ENCODE data around the gene SPEG.
"Not testable (repeated sequence)": the region's sequence is repeated elsewhere in the genome, so short reads cannot be mapped to it uniquely, and the experiment has no call there.

The SPEG gene

DNA sequence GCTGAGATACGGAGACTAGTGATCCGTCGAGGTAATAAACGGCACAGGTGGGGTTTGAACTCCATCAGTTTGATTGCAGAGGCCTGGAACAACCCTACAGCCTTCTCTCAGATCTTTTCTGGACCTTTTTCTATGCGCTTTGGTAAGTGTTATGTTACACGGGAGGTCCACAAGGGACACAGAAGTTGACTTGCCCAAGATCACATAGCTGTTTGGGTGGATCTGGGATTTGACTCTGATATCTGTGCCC lies 45.8 kb upstream of the SPEG start:
- TF ChIP-seq, protein P1, sequence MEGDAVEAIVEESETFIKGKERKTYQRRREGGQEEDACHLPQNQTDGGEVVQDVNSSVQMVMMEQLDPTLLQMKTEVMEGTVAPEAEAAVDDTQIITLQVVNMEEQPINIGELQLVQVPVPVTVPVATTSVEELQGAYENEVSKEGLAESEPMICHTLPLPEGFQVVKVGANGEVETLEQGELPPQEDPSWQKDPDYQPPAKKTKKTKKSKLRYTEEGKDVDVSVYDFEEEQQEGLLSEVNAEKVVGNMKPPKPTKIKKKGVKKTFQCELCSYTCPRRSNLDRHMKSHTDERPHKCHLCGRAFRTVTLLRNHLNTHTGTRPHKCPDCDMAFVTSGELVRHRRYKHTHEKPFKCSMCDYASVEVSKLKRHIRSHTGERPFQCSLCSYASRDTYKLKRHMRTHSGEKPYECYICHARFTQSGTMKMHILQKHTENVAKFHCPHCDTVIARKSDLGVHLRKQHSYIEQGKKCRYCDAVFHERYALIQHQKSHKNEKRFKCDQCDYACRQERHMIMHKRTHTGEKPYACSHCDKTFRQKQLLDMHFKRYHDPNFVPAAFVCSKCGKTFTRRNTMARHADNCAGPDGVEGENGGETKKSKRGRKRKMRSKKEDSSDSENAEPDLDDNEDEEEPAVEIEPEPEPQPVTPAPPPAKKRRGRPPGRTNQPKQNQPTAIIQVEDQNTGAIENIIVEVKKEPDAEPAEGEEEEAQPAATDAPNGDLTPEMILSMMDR (IDR thresholded peaks at IDR 0.05; ENCODE audit: insufficient read depth, low read depth, low read length, missing control alignments), result no peak
- peak overlapping the region; percentile 41 for H3K4me3 ChIP-seq (ENCODE audit: low read length)
- DNase-seq (ENCODE audit: low read depth), result no peak

DNA sequence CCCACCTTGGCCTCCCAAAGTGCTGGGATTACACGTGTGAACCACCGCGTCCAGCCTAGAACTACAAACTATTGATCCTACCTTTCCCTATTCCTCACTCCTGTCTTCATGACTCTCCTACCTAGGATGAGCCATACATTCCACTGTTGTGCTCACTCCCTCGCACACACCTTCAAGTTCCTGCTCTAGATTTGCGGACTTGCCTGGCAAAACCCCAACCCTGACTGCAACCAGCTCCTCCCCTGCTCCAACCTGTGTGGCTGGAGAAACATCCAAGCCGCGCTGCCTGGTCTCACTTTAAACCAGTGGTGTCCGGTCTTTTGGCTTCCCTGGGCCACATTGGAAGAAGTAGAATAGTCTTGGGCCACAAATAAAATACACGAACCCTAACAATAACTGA lies 41.9 kb upstream of the SPEG start:
- H3K4me3 ChIP-seq (ENCODE audit: low read length), result no peak overlapping the region
- TF ChIP-seq, protein P1 (IDR thresholded peaks at IDR 0.05; ENCODE audit: insufficient read depth, low read depth, low read length, missing control alignments), result no peak
- peak; percentile 52 for DNase-seq (ENCODE audit: low read depth)

DNA sequence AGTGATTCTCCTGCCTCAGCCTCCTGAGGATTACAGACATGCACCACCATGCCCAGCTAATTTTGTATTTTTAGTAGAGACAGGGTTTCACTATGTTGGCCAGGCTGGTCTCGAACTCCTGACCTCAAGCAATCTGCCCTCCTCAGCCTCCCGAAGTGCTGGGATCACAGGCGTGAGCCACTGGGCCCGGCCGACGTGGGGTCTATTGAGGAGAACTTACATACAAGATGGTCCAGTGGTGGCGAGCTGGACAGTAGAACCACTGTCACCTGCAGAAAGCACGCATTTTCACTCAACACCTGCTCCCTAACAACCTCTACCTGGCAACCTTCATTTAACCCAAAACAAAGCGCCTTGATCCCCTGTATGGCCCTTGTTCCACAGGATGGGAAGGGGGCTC lies 39.6 kb upstream of the SPEG start:
- H3K4me3 ChIP-seq (ENCODE audit: low read length); DNase-seq (ENCODE audit: low read depth): not testable (repeated sequence)

DNA sequence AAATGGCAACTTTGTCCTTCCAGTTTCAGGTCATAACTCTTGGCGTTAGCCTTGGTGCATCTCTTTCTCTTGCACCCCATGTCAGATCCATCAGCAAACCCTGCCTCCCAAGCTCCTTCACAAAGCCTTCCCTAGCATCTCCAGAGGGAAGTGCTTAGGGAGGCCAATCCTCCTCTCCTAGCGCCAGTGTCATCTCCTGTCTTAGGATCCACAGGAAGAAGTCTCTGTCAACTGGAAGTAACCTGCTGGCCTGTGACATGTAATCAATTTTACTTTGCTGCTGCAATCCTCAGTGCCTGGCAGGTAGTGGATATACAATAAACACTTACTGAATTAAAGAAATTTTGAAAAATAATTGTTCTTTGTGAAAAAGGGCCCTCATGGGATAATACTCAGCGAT lies 39.0 kb upstream of the SPEG start:
- TF ChIP-seq, protein P1 (IDR thresholded peaks at IDR 0.05; ENCODE audit: insufficient read depth, low read depth, low read length, missing control alignments), result no peak
- no peak for DNase-seq (ENCODE audit: low read depth)

DNA sequence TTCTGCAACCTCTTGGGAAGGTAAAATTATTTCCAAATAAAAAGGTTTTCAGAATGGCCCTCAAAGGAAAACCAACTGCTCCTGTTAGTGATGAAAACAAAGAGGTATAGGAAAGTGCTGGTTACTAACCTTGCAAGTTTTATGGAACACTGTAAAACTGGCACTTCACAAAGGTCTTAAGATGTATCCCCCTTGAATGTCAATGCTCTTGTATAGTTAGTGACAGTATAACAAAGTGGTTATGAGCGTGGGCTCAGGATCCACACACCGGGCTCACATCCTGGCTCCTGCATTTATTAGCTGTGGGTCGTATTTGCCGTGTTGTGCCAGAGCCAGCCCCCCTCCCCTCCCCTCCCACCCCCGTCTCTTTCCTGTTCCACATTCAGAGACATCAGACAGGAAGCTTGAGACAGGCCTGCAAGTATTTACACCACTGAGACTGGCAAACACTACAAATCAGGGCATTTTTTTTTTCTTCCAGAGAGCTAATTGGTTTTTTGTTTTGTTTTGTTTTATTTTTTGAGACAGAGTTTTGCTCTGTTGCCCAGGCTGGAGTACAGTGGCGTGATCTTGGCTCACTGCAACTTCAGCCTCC lies 37.7 kb upstream of the SPEG start:
- no peak for DNase-seq (ENCODE audit: low read depth)
- H3K4me3 ChIP-seq (ENCODE audit: low read length), result no peak overlapping the region
- TF ChIP-seq, protein P1 (IDR thresholded peaks at IDR 0.05; ENCODE audit: insufficient read depth, low read depth, low read length, missing control alignments), result no peak

More for the DNA sequence above, 39.0 kb upstream of the SPEG start:
- no peak overlapping the region for H3K4me3 ChIP-seq (ENCODE audit: low read length)

DNA sequence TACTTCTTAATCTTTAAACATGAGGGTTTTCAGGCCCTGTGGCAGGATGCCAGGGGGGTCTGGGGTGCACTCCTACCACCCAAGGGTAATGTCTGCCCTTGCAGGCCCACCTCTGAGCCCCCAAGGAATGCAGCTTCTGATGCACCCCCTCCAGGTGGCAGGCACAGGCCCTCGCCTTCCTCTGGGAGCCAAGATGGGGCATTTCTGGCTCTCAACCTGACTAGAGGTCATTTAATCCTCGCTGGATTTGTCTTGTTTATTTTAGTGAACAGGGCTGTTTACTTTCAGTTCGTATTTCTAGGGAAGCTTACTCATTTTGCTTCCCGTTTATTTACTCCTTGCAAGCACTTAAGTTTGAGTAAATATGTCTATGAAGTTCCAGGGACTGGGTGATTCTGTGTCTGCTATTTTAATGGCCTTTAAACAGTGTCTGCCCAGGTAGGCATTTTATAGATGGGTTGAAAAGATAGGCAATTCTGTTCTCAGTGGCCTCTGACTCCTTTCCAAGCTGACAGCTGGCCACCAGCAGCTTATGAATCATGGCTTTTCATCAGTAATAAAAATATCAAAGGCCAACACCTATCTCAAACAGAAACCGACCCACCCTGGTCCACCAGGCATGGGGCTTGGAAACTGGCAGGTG lies 35.8 kb upstream of the SPEG start:
- peak; percentile 10 for DNase-seq (ENCODE audit: low read depth)
- TF ChIP-seq, protein P1 (IDR thresholded peaks at IDR 0.05; ENCODE audit: insufficient read depth, low read depth, low read length, missing control alignments), result no peak
- no peak overlapping the region for H3K4me3 ChIP-seq (ENCODE audit: low read length)

DNA sequence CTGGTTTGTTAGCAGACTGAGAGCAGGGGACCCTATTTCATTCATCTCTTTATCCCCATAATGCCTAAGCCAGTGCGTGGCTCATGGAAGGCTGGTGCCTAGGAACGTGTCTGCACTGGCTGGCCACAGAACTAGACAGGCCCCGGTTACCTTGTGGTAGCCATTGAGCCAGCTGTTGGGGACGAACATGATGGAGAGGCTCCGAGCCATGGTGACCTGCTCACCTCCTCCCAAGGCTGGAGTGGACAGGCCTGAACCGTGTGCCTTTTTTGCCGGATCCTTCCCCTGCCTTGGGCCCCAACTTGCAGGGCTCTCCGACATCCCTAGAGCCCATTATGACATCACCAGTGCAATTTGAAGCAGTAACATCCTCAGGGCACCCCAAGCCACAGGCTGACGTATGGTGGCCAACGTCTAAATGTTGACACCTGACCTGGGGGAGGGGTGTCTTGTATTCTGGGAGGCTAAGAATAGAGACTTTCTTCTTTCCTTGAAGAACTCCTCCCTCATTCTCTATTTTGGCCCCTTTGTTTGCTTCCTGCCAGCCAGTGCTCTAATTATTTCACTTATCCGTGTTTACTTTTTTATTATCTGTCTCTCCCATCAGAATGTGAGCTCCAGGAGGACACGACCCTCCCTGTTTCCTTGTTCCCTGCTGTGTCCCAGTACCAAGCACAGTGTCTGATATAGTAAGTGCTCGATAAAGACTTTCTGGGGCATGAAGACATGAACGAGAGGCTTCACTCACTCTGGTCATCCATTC lies 34.7 kb upstream of the SPEG start:
- TF ChIP-seq, protein P1 (IDR thresholded peaks at IDR 0.05; ENCODE audit: insufficient read depth, low read depth, low read length, missing control alignments), result no peak
- DNase-seq (ENCODE audit: low read depth), result no peak
- H3K4me3 ChIP-seq (ENCODE audit: low read length), result no peak overlapping the region
